ENCODE data around the gene PFKP.

Gene PFKP

DNA sequence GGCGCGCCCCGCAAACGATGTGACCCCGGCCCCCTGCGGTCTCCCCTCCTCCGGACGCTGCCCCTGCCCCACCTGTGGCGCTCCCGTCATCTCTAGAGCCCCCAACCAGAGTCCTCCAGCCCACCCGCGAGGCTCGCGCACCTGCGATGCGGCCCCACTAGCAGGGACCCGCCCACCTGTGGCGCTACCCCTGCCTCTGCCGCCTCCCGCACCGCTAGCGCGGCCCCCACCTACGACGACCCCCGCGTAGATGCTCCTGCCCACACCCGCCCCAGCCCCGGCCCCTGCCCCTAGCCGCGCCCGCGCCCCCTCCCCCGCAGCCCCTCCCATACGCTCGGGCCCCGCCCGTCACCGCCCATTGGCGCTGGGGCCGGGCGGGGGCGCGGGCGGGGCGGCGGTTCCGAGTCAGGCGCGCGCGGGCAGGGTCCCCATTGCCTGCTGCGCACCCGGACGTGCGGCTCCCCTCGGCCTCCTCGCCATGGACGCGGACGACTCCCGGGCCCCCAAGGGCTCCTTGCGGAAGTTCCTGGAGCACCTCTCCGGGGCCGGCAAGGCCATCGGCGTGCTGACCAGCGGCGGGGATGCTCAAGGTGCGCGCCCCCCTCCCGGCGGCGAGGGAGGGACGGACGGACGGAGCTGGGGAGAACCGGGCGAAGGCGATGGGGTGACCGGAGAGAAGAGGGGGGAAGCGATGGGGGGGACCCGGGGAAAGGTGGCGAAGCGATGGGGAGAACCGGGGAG is at the start of gene PFKP:
TSS of gene PFKP (plus strand) at position 431 of the 741 bp plus-strand sequence. CDS start at position 479, 48 bp downstream.
- H3K36me3 Mint-ChIP-seq (ENCODE audit: low read depth): peaks cover 34% of the 10 kb centered on the region
- no peaks in the 10 kb centered on the region for H3K9me3 Mint-ChIP-seq
- peak within 1 kb of the TSS; percentile 91 for H3K27ac Mint-ChIP-seq
- ATAC-seq (peak; percentile 37), DNase-seq (peak; percentile 75)
- peaks cover 18% of the 10 kb centered on the region for H3K27me3 Mint-ChIP-seq
- H3K4me1 Mint-ChIP-seq: peaks cover 31% of the 10 kb centered on the region
- peak within 1 kb of the TSS; percentile 87 for H3K4me3 Mint-ChIP-seq

DNA sequence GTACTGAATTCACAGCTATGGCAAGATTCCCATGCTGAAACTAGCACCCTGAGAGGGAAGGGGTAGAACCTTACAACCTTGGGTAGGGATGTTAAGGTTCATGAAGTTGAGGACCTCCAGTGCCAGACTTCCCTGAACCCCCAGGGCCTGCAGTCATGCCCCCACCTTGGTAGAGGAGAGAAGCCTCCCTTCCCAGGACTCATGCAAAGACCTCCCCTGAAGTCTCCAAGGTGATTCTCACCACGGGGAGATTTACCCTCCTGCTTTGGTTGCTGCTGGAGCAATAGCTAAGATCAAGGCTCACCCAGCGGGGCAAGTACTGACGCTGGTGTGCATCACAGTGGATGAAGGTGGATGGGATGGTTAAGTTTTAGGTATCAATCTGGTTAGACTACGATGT is 49.1 kb upstream of the PFKP start:
- H3K9me3 Mint-ChIP-seq: no peaks in the 10 kb centered on the region
- H3K4me1 Mint-ChIP-seq: no peaks in the 10 kb centered on the region
- ATAC-seq: no peak
- no peak overlapping the region for H3K4me3 Mint-ChIP-seq
- DNase-seq: no peak
- H3K36me3 Mint-ChIP-seq (ENCODE audit: low read depth): no peaks in the 10 kb centered on the region
- peaks cover 15% of the 10 kb centered on the region for H3K27me3 Mint-ChIP-seq
- no peak overlapping the region for H3K27ac Mint-ChIP-seq

DNA sequence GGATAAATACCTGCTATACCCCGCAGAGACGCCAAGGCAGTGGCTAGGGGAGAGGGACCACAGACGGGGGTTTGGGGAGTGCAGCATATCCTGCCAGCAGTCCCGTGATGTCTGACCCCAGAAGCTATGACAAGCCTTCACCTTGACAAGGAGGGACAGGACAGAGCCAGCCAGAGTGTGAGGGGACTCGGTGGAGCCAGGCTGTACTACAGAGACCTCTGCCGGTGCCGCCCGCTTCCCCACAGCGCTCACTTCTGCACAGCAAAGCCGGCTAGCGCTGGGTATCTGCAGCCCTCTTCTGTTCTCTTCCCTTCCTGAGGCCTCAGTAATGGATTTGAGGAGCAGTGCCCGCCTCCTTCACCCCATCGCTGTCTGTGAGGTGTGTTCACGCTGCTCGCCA is 47.0 kb upstream of the PFKP start:
- H3K4me3 Mint-ChIP-seq: no peak overlapping the region
- DNase-seq: no peak
- no peak for ATAC-seq

DNA sequence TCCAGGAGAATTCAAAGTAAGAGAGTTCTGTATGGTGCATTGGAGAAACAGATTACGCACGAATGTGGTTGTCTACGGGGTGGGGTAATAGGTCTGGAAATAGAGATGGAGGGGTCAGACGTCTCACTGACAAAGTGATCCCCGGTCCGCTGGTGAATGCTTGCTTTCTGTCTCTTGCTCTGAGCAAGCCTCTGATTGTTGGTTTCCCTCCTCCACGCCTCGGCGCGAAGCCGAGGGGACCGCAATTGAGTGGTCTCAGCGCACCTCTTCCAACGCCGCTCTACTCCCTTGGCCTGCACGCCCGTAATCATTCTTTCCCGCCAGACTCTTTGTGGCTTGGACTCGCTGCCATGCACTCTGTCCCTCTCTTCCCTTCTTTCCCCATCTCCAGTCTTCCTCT is 46.5 kb upstream of the PFKP start:
- no peaks in the 10 kb centered on the region for H3K9me3 Mint-ChIP-seq

More for the DNA sequence above, 47.0 kb upstream of the PFKP start:
- H3K27ac Mint-ChIP-seq: no peak overlapping the region
- H3K36me3 Mint-ChIP-seq (ENCODE audit: low read depth): no peaks in the 10 kb centered on the region
- peaks cover 19% of the 10 kb centered on the region for H3K27me3 Mint-ChIP-seq
- no peaks in the 10 kb centered on the region for H3K9me3 Mint-ChIP-seq
- no peaks in the 10 kb centered on the region for H3K4me1 Mint-ChIP-seq

DNA sequence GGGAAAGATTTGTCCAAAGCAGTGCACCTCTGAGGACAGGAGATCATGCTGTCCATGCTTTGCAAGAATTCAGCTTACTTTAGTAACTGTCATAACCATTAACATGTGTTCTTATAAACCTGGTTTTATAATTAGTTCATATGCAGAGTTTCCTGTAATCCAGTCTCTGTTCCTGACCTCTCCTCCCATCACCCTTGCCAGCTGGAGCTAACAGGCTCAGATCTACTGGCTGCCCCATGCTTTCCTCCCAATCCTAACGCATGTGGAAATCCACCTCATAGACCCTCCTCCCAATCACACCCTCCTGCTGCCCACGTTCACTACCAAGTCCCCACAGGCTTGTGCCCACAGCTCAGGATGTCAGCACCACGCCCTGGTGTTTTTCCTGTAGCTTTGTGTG is 45.3 kb upstream of the PFKP start:
- peaks cover 2% of the 10 kb centered on the region for H3K4me1 Mint-ChIP-seq
- no peak overlapping the region for H3K4me3 Mint-ChIP-seq
- H3K27me3 Mint-ChIP-seq: peaks cover 20% of the 10 kb centered on the region
- no peak overlapping the region for H3K27ac Mint-ChIP-seq
- ATAC-seq (no peak), DNase-seq (no peak)
- no peaks in the 10 kb centered on the region for H3K36me3 Mint-ChIP-seq (ENCODE audit: low read depth)
- H3K9me3 Mint-ChIP-seq: no peaks in the 10 kb centered on the region

More for the DNA sequence above, 46.5 kb upstream of the PFKP start:
- no peak overlapping the region for H3K4me3 Mint-ChIP-seq
- H3K27me3 Mint-ChIP-seq: peaks cover 18% of the 10 kb centered on the region
- no peaks in the 10 kb centered on the region for H3K4me1 Mint-ChIP-seq
- DNase-seq (no peak), ATAC-seq (no peak)
- H3K27ac Mint-ChIP-seq: no peak overlapping the region
- no peaks in the 10 kb centered on the region for H3K36me3 Mint-ChIP-seq (ENCODE audit: low read depth)

DNA sequence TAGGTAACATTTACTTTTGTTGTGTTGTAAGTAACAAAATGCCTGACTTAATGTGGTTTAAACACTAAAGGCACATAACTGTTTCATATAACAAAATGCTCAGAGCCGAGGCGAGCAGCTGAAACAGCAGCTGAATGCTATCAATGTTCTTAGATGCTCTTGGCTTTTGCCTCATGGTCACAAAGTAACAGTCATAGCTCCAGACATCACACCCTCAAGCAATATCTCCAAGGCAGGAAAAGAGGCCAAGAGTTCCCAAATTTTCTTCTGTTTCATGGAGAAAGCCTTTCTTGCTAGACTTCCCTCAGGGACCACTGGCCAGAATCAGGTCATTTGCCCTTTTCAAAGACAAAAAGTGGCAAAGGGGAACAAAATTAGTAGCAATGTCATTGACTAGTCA is 43.5 kb upstream of the PFKP start:
- no peak for ATAC-seq
- Mint-ChIP-seq H3K27me3 (peaks cover 22% of the 10 kb centered on the region), H3K4me1 (peaks cover 2% of the 10 kb centered on the region), H3K4me3 (no peak overlapping the region), H3K27ac (no peak overlapping the region), H3K9me3 (no peaks in the 10 kb centered on the region), H3K36me3 (ENCODE audit: low read depth) (no peaks in the 10 kb centered on the region)
- no peak for DNase-seq

DNA sequence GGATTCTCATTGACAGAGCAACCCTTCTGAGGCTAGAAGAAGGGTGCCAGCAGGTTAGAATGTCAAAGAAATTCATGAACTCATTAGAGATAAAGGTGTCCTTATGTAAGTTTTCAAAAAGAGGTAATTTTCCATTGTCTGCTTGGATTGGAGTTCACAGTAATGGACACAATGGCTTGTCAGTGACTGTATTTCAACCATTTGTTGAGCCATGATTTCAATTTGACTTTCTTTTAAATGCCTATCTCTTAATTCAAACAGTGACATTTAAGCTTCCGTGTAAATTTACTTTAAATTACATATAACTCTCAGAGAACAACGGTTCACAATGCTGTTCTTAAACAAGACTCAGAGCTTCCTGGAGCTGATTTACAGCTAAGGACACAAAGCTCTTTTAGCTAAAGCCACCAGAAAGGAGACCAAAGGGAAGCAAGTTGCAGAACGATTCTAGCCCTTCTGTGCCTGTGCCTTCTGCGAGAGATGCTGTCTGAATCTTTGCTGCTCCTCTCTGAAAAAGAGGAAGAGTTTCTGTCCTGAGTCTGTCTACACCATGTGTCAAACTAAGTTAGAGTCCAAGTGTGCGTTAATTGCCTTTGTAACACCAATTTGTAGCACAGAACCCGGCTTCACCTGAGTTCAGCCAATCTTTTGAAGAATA is 42.2 kb upstream of the PFKP start:
- Mint-ChIP-seq H3K4me3 (no peak overlapping the region), H3K4me1 (peaks cover 2% of the 10 kb centered on the region), H3K27ac (no peak overlapping the region), H3K9me3 (no peaks in the 10 kb centered on the region), H3K27me3 (peaks cover 20% of the 10 kb centered on the region), H3K36me3 (ENCODE audit: low read depth) (no peaks in the 10 kb centered on the region)
- no peak for ATAC-seq
- no peak for DNase-seq

DNA sequence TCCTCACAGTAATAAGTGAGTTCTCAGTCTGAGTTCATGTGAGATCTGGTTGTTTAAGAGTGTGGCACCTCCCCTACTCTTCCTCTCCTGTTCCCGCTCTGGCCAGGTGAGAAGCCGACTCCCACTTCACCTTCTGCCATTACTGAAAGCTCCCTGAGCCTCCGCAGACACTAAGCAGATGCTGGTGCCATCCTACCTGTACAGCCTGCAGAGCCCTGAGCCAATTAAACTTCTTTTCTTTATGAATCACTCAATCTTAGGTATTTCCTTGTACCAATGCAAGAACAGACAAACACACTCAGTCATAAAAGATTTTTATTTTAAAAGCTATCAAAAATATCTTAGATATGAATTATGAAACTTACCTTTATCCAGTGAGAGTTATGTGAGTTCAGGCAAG is 39.5 kb upstream of the PFKP start:
- ATAC-seq (no peak), DNase-seq (no peak)
- H3K27me3 Mint-ChIP-seq: peaks cover 28% of the 10 kb centered on the region
- H3K36me3 Mint-ChIP-seq (ENCODE audit: low read depth): no peaks in the 10 kb centered on the region
- no peak overlapping the region for H3K27ac Mint-ChIP-seq
- no peak overlapping the region for H3K4me3 Mint-ChIP-seq
- no peaks in the 10 kb centered on the region for H3K9me3 Mint-ChIP-seq
- H3K4me1 Mint-ChIP-seq: peaks cover 2% of the 10 kb centered on the region

DNA sequence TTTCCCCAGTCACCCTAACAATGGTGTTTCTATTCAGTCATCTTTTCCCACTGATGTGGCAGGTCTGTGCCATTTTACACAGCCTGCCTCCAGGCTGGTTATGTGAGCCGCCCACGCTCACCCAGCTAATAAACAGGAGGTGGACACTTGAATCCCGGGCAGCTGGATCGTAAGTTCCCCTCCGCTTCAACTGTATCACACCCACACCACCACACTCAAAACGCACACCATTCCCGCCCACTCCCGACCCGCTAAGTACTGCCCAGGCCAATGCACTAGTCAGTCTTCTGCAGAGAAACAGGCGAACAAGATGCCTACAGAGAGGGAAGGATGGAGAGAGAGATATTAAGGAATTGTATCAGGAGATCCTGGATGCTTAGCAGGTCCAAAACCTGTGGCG is 38.9 kb upstream of the PFKP start:
- H3K36me3 Mint-ChIP-seq (ENCODE audit: low read depth): no peaks in the 10 kb centered on the region
- no peak overlapping the region for H3K4me3 Mint-ChIP-seq

DNA sequence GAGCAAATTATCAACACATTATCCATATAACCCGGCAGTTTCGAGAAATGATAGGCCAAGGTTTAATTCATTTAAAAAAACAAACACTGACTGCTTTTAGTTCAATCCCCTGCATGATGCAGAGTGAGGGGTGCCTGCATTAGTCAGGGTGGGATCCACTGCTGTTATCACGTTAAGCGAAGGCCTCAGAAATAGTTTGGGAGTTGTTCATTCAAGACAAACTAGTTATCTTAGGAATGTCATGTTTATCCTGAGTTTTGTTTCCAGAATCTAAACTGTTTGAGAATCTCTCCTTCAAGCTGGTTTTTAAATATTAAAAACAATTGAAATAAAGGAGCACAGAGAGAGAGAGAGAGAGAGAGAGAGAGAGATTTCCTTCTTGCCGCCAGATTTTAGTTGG is 36.6 kb upstream of the PFKP start:
- no peaks in the 10 kb centered on the region for H3K9me3 Mint-ChIP-seq
- H3K4me3 Mint-ChIP-seq: no peak overlapping the region
- no peak overlapping the region for H3K27ac Mint-ChIP-seq
- H3K27me3 Mint-ChIP-seq: peaks cover 33% of the 10 kb centered on the region
- H3K36me3 Mint-ChIP-seq (ENCODE audit: low read depth): no peaks in the 10 kb centered on the region
- DNase-seq: no peak
- H3K4me1 Mint-ChIP-seq: peaks cover 8% of the 10 kb centered on the region
- ATAC-seq: no peak

More for the DNA sequence above, 38.9 kb upstream of the PFKP start:
- H3K9me3 Mint-ChIP-seq: no peaks in the 10 kb centered on the region
- no peak for ATAC-seq
- peaks cover 26% of the 10 kb centered on the region for H3K27me3 Mint-ChIP-seq
- DNase-seq: no peak
- H3K27ac Mint-ChIP-seq: no peak overlapping the region
- peaks cover 2% of the 10 kb centered on the region for H3K4me1 Mint-ChIP-seq

DNA sequence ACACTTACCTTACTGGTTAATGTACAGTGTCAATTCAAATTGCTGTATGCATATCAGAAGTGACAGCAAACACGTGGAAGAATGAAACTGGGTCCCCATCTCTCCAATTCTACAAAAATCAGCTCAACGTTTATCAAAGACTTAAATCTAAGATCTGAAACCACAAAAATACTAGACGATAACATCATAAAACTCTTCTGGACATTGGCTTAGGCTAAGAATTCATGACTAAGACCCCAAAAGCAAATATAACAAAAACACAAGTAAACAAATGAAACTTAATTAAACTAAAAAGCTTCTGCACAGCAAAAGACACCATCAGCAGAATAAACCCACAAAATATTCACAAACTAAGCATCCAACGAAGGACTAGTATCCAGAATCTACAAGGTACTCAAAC is 35.9 kb upstream of the PFKP start:
- H3K9me3 Mint-ChIP-seq: no peaks in the 10 kb centered on the region
- peaks cover 12% of the 10 kb centered on the region for H3K4me1 Mint-ChIP-seq
- H3K27me3 Mint-ChIP-seq: peaks cover 35% of the 10 kb centered on the region
- ATAC-seq (no peak), DNase-seq (no peak)
- no peaks in the 10 kb centered on the region for H3K36me3 Mint-ChIP-seq (ENCODE audit: low read depth)
- no peak overlapping the region for H3K27ac Mint-ChIP-seq
- no peak overlapping the region for H3K4me3 Mint-ChIP-seq

DNA sequence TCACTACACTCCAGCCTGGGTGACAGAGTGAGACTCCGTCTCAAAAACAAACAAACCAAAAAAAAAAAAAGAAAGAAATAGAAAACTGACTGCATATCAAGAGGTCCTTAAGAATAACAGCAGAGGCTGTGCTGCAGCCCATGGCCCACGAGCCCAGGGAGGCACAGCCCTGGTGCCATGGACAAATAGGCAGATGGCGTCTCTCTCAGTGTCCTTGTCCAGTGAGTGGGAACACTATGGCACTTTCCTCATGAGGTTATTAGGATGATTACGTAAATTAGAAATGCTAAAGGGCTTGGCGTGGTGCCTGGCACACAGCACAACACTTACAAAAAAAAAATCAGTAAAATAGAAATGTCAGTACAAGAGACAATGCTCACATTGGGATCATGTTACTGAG is 33.4 kb upstream of the PFKP start:
- peaks cover 2% of the 10 kb centered on the region for H3K36me3 Mint-ChIP-seq (ENCODE audit: low read depth)
- H3K27ac Mint-ChIP-seq: no peak overlapping the region
- H3K27me3 Mint-ChIP-seq: peaks cover 36% of the 10 kb centered on the region
- DNase-seq (no peak), ATAC-seq (no peak)
- peaks cover 13% of the 10 kb centered on the region for H3K4me1 Mint-ChIP-seq
- H3K9me3 Mint-ChIP-seq: peaks cover 5% of the 10 kb centered on the region
- H3K4me3 Mint-ChIP-seq: no peak overlapping the region

DNA sequence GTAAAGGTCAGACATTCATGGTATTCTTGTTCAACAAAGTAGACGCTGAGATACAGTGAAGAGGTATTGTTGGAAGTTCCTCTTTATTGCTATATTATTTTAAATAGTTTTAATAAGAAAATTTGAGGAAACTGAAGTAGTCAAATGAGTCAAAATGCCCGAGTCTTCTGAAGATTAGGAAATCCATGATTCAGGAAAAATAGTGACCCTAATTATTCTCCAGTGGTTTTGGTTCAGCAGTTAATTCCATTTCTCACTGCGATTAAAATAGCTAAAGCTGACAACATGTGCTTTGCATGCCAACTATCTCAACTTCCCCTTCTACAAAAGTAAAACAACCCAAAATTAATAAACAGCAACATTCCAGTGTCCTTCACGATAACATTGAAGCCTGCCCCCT is 32.7 kb upstream of the PFKP start:
- no peak for ATAC-seq
- no peak for DNase-seq
- Mint-ChIP-seq H3K36me3 (ENCODE audit: low read depth) (peaks cover 2% of the 10 kb centered on the region), H3K27me3 (peaks cover 36% of the 10 kb centered on the region), H3K27ac (no peak overlapping the region), H3K4me1 (peaks cover 13% of the 10 kb centered on the region), H3K4me3 (no peak overlapping the region), H3K9me3 (peaks cover 5% of the 10 kb centered on the region)

DNA sequence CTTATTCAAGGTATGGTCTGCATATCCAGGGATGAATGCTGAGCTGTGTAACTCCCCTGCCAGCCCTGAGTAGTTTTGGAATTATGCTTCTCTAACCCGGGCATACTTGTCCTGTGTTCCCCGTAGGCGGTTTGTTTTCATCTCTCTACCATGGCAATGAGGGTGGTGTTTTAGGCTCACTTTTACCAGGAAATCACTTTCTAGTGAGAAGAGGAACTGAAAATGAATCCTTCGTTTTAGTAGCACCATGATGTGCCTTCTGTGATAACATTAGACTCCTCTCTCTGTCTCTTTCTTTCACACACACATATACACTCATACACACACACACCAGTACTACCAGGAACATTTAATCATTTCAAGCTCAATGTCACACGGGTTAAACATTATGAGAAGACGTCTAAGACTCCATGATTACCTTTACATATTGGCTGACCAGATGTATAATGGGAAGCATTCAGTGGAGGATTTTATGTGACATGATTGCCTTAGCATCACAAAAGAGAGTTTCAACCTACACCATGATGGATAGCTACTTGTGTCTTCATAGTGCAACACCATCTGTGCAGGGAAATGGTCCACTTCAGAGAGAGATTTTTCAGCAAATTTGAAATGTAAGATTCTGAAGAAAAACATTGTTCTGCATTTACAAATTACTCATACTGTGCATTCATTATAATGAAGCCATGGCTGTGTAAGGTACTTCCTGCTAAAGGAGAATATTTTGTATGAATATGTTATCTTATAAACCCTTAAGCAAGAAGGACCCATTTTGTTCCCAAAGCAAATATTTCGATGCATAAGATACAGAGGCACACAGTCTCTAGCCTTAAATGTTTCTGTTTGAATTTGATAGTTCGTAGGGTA is 31.0 kb upstream of the PFKP start:
- DNase-seq (no peak), ATAC-seq (peak; percentile 28)
- H3K27ac Mint-ChIP-seq: peak overlapping the region; percentile 2
- H3K4me1 Mint-ChIP-seq: peaks cover 13% of the 10 kb centered on the region
- H3K9me3 Mint-ChIP-seq: peaks cover 5% of the 10 kb centered on the region
- H3K27me3 Mint-ChIP-seq: peaks cover 39% of the 10 kb centered on the region
- no peak overlapping the region for H3K4me3 Mint-ChIP-seq
- peaks cover 2% of the 10 kb centered on the region for H3K36me3 Mint-ChIP-seq (ENCODE audit: low read depth)

DNA sequence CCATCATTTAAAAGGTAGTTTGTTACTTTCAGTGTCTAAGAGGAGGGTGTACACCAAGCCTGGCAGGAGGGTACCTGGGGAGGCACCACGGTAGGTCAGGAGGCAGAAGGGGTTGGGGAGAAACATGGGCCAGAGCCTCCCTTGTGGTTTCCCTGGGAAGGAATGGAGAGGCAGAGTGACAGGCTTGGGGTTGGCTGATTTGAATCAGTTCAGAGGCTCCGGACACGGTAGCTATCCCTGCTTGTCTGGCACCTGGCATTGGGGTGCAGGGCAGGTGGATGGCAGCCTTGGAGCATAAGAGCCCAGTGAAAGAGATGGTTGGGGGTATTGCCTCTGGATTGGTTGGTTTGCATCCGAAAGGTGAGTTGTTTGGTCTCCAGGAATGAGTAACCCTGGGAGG is 30.2 kb upstream of the PFKP start:
- H3K4me1 Mint-ChIP-seq: peaks cover 13% of the 10 kb centered on the region
- H3K27me3 Mint-ChIP-seq: peaks cover 31% of the 10 kb centered on the region
- H3K9me3 Mint-ChIP-seq: peaks cover 5% of the 10 kb centered on the region
- no peak overlapping the region for H3K27ac Mint-ChIP-seq
- no peak for ATAC-seq
- H3K4me3 Mint-ChIP-seq: no peak overlapping the region
- no peak for DNase-seq
- H3K36me3 Mint-ChIP-seq (ENCODE audit: low read depth): peaks cover 2% of the 10 kb centered on the region

All from activated naive CD8-positive, alpha-beta T cell treated with anti-CD3 and anti-CD28 coated beads, Interleukin-2, amount 50 U/mL, for 24 hours (primary cell).